ENCODE results near the gene RASAL2. TPM values are rescaled to one million over a fixed set of nuclear protein-coding genes. Genes with fewer than 3 reads are reported as not detected.

Gene RASAL2
- total and polyA plus RNA-seq, 2 of the 13 experiments (the other 11 are each of a cell fraction or from before 2014, with no cell fraction given), result 5.4 to 5.9 TPM

DNA sequence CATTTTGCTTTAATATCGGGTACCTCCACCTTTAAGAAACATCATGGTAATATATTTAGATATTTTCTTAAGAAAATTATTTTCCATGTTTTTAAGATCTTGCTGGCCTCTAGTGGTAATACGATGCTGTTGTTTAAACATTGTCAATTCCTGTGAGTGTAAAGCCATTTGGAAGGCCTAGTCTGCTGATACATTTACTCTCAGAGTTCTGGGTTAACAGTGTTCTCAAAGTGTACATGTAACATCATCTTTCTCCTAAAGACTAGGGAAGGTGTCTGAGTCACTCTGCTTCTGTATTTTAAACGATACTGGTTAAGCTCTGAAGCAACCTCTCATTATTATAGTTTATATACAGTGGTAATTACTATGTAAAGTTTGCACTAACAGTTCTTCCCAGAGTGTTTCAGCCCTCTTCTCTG is 189.1 kb downstream of the RASAL2 start:
- intact Hi-C loops (cut with micrococcal nuclease; ENCODE audit: unreplicated experiment) (loop anchor here (1.0 to 10.0 kb wide), 4 partner anchors 188 to 334 kb away; partner anchors contain the start of gene RASAL2), in situ Hi-C loops (cut with HindIII; ENCODE audit: extremely low pct_ligation_motif_present, low pct_unique_long_range_greater_than_20kb) (loop anchor here (5.0 kb wide), 2 partner anchors 251 to 326 kb away; no protein-coding TSS in a partner anchor)
- no peak overlapping the region for H3K9ac ChIP-seq (ENCODE audit: insufficient read depth, low read depth, low read length)
- no peak overlapping the region for H2AFZ ChIP-seq (ENCODE audit: low read length)
- no peak for ATAC-seq
- H4K20me1 ChIP-seq (ENCODE audit: insufficient read depth, low read length), result no peaks in the 10 kb centered on the region
- H3K36me3 ChIP-seq (replicated peaks in 1 of 2; ENCODE audit: control insufficient read depth in 1 of 2, insufficient read depth in 2 of 2, low read length in 2 of 2), result no peaks in the 10 kb centered on the region; a peak in 1 of 5 replicates
- no peak for FAIRE-seq
- peak; percentile 25 for DNase-seq (ENCODE audit: low spot score)
- H3K4me3 ChIP-seq (replicated peaks in 1 of 3; ENCODE audit: insufficient read depth in 1 of 3, low read depth in 2 of 3, low read length in 3 of 3), result no peak overlapping the region
- CTCF ChIA-PET (ENCODE audit: low intra/inter-chr PET ratio, low total read pairs), result no interaction called here
- 61% methylated on average over 3 of the region's 3 CpGs for WGBS (ENCODE audit: low lambda C conversion rate)
- H3K9me3 ChIP-seq (ENCODE audit: low read length), result no peaks in the 10 kb centered on the region
- POLR2A ChIA-PET, result no interaction called here
- peaks cover 7% of the 10 kb centered on the region; the same call in 1 of the 2 replicates for H3K4me1 ChIP-seq (ENCODE audit: insufficient read depth, low read length)
- no peak overlapping the region for H3K4me2 ChIP-seq (ENCODE audit: low read depth, low read length)
- H3K27ac ChIP-seq (ENCODE audit: extremely low read length, insufficient read depth, low read length), result no peak overlapping the region
- H3K79me2 ChIP-seq (ENCODE audit: insufficient read depth, low read length), result no peaks in the 10 kb centered on the region
- no peaks in the 10 kb centered on the region for H3K27me3 ChIP-seq (ENCODE audit: control insufficient read depth in 1 of 2, insufficient read depth in 2 of 2, low read length in 2 of 2)
- no TSS peak for BruUV-seq (replicated peaks)
- TF ChIP-seq, protein P1, sequence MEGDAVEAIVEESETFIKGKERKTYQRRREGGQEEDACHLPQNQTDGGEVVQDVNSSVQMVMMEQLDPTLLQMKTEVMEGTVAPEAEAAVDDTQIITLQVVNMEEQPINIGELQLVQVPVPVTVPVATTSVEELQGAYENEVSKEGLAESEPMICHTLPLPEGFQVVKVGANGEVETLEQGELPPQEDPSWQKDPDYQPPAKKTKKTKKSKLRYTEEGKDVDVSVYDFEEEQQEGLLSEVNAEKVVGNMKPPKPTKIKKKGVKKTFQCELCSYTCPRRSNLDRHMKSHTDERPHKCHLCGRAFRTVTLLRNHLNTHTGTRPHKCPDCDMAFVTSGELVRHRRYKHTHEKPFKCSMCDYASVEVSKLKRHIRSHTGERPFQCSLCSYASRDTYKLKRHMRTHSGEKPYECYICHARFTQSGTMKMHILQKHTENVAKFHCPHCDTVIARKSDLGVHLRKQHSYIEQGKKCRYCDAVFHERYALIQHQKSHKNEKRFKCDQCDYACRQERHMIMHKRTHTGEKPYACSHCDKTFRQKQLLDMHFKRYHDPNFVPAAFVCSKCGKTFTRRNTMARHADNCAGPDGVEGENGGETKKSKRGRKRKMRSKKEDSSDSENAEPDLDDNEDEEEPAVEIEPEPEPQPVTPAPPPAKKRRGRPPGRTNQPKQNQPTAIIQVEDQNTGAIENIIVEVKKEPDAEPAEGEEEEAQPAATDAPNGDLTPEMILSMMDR (CRISPR knock-in tag; IDR thresholded peaks at IDR 0.05), result peak; percentile 49
- TF ChIP-seq, protein P2, sequence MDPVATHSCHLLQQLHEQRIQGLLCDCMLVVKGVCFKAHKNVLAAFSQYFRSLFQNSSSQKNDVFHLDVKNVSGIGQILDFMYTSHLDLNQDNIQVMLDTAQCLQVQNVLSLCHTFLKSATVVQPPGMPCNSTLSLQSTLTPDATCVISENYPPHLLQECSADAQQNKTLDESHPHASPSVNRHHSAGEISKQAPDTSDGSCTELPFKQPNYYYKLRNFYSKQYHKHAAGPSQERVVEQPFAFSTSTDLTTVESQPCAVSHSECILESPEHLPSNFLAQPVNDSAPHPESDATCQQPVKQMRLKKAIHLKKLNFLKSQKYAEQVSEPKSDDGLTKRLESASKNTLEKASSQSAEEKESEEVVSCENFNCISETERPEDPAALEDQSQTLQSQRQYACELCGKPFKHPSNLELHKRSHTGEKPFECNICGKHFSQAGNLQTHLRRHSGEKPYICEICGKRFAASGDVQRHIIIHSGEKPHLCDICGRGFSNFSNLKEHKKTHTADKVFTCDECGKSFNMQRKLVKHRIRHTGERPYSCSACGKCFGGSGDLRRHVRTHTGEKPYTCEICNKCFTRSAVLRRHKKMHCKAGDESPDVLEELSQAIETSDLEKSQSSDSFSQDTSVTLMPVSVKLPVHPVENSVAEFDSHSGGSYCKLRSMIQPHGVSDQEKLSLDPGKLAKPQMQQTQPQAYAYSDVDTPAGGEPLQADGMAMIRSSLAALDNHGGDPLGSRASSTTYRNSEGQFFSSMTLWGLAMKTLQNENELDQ (CRISPR knock-in tag; IDR thresholded peaks at IDR 0.05; ENCODE audit: borderline replicate concordance), result no peak
- TF ChIP-seq STAG1 (CRISPR knock-in tag; IDR thresholded peaks at IDR 0.05) (peak; percentile 68), ZFP82 (CRISPR knock-in tag; IDR thresholded peaks at IDR 0.05; ENCODE audit: borderline replicate concordance) (no peak), FOXM1 (CRISPR knock-in tag; IDR thresholded peaks at IDR 0.05) (no peak), NFKBIZ (CRISPR knock-in tag; IDR thresholded peaks at IDR 0.05) (no peak), ZFP1 (CRISPR knock-in tag; IDR thresholded peaks at IDR 0.05) (no peak), AHR (CRISPR knock-in tag; IDR thresholded peaks at IDR 0.05) (no peak)
- TF ChIP-seq, protein P3, sequence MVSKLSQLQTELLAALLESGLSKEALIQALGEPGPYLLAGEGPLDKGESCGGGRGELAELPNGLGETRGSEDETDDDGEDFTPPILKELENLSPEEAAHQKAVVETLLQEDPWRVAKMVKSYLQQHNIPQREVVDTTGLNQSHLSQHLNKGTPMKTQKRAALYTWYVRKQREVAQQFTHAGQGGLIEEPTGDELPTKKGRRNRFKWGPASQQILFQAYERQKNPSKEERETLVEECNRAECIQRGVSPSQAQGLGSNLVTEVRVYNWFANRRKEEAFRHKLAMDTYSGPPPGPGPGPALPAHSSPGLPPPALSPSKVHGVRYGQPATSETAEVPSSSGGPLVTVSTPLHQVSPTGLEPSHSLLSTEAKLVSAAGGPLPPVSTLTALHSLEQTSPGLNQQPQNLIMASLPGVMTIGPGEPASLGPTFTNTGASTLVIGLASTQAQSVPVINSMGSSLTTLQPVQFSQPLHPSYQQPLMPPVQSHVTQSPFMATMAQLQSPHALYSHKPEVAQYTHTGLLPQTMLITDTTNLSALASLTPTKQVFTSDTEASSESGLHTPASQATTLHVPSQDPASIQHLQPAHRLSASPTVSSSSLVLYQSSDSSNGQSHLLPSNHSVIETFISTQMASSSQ (IDR thresholded peaks at IDR 0.05; ENCODE audit: low read depth), result no peak
- TF ChIP-seq, protein P3 (CRISPR knock-in tag; IDR thresholded peaks at IDR 0.05; ENCODE audit: borderline replicate concordance), result no peak
- TF ChIP-seq, protein P4, sequence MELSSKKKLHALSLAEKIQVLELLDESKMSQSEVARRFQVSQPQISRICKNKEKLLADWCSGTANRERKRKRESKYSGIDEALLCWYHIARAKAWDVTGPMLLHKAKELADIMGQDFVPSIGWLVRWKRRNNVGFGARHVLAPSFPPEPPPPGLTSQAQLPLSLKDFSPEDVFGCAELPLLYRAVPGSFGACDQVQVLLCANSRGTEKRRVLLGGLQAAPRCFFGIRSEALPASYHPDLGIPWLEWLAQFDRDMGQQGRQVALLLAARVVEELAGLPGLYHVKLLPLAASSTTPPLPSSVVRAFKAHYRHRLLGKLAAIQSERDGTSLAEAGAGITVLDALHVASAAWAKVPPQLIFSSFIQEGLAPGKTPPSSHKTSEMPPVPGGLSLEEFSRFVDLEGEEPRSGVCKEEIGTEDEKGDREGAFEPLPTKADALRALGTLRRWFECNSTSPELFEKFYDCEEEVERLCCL (CRISPR knock-in tag; IDR thresholded peaks at IDR 0.05; ENCODE audit: borderline replicate concordance), result no peak

All from HepG2 (cell line).